AG04450 (cell line): ENCODE data around the gene JDP2. TPM values are rescaled to one million over a fixed set of nuclear protein-coding genes. Genes with fewer than 3 reads are reported as not detected.

Source experiments
- CTCF ChIA-PET: fragments of 300-600, 350-600 bp; formaldehyde crosslinking; extraction: SDS; loops from one replicate; lab custom pipeline; 2022; ENCODE audit warnings: antibody characterized with exemption, inconsistent platforms; lab: Charles Lee
- POLR2A ChIA-PET: fragments of 350-600 bp; formaldehyde crosslinking; extraction: SDS; loops from one replicate; lab custom pipeline; 2021; ENCODE audit warnings: antibody characterized with exemption, inconsistent platforms; lab: Yijun Ruan, JAX
- DNase-seq: peaks from one replicate; pipeline ENCODE4 v3.0.0-alpha.2; 2011; ENCODE audit warnings: low read depth, low spot score
- H3K27ac ChIP-seq: one replicate; pipeline ENCODE4 v1.5.1; 2012; ENCODE audit warnings: low read depth, low read length, control low read depth
- H3K27me3 ChIP-seq: one replicate; pipeline ENCODE4 v1.6.0; 2012; ENCODE audit warnings: low read length; ENCODE audit not compliant: control insufficient read depth, insufficient read depth
- H3K4me3 ChIP-seq: 2 replicates; pipeline ENCODE4 v1.5.1; 2011; ENCODE audit warnings: mild to moderate bottlenecking, low read depth, low read length, control low read depth
- H3K9me3 ChIP-seq: 2 replicates; pipeline ENCODE4 v1.5.1; 2012; ENCODE audit warnings: low read length; ENCODE audit not compliant: control insufficient read depth, insufficient read depth
- CTCF ChIP-seq: IDR thresholded peaks from 2 replicates; pipeline ENCODE4 v1.5.1; 2011; ENCODE audit warnings: low read depth, low read length, control low read depth, inconsistent platforms
- polyA plus RNA-seq: library from polyadenylated mRNA; depleted of rRNA; stranded (reverse); fragments of >200 nt; gene quantifications from 2 replicates; pipeline ENCODE4 v1.2.3, GENCODE V29; 2011

The JDP2 gene
- polyA plus RNA-seq, 1 experiment: 49.1 TPM

GRCh38 chr14:75391953-75392352 lies 35.9 kb upstream of the JDP2 start:
- Histone ChIP-seq H3K4me3 (no peak overlapping the region), H3K27me3 (peaks cover 35% of the 10 kb centered on the region), H3K9me3 (no peaks in the 10 kb centered on the region), H3K27ac (no peak overlapping the region)
- ChIA-PET CTCF (no interaction called here), POLR2A (no interaction called here)
- no peak for DNase-seq
- no peak for TF ChIP-seq CTCF

GRCh38 chr14:75392686-75393641 lies 34.9 kb upstream of the JDP2 start:
- H3K9me3 ChIP-seq: no peaks in the 10 kb centered on the region
- H3K4me3 ChIP-seq: no peak overlapping the region
- peaks cover 35% of the 10 kb centered on the region for H3K27me3 ChIP-seq
- no peak for DNase-seq
- H3K27ac ChIP-seq: no peak overlapping the region
- TF ChIP-seq CTCF: no peak
- ChIA-PET POLR2A (no interaction called here), CTCF (no interaction called here)

GRCh38 chr14:75393794-75394193 lies 34.0 kb upstream of the JDP2 start:
- ChIA-PET POLR2A (no interaction called here), CTCF (no interaction called here)
- no peak for DNase-seq
- H3K4me3 ChIP-seq: no peak overlapping the region
- TF ChIP-seq CTCF: no peak
- peaks cover 38% of the 10 kb centered on the region for H3K27me3 ChIP-seq
- no peak overlapping the region for H3K27ac ChIP-seq
- no peaks in the 10 kb centered on the region for H3K9me3 ChIP-seq

GRCh38 chr14:75395862-75396261 lies 32.0 kb upstream of the JDP2 start:
- DNase-seq: no peak
- Histone ChIP-seq H3K27ac (no peak overlapping the region), H3K9me3 (no peaks in the 10 kb centered on the region), H3K27me3 (peaks cover 33% of the 10 kb centered on the region), H3K4me3 (no peak overlapping the region)
- ChIA-PET CTCF (no interaction called here), POLR2A (no interaction called here)
- no peak for TF ChIP-seq CTCF

- DNase-seq: no peak
- H3K9me3 ChIP-seq: no peaks in the 10 kb centered on the region
- peaks cover 24% of the 10 kb centered on the region for H3K27me3 ChIP-seq
- TF ChIP-seq CTCF: no peak
- ChIA-PET CTCF (no interaction called here), POLR2A (no interaction called here)
- no peak overlapping the region for H3K27ac ChIP-seq
- H3K4me3 ChIP-seq: no peak overlapping the region
Measured at GRCh38 chr14:75399321-75399720, 28.5 kb upstream of the JDP2 start.
